Cardiac atrium fibroblast (primary cell): Measurements from ENCODE around the gene PDAP1. TPM values are rescaled to one million over a fixed set of nuclear protein-coding genes. Genes with fewer than 3 reads are reported as not detected.

Experiments used
- total RNA-seq: library from RNA; depleted of rRNA; stranded (reverse); fragments of >200 nt; gene quantifications from 2 replicates; pipeline ENCODE4 v1.2.3, GENCODE V29; 2015

PDAP1 gene
- 73.5 and 93.5 TPM in 2 replicates for total RNA-seq

GRCh38 chr7:99408379-99409191 lies at the start of gene PDAP1, which contains the start of gene BUD31:
Gene PDAP1, minus strand, starts transcription at chr7:99408597. Its CDS starts 49 bp downstream, at chr7:99408548.
Gene BUD31, plus strand, starts transcription at chr7:99408969. Its CDS starts 2,124 bp downstream, at chr7:99411093.

GRCh38 chr7:99438573-99439480 lies 30.4 kb upstream of the PDAP1 start, which contains the start of the genes CPSF4 and PTCD1:
Gene CPSF4, plus strand, starts transcription at chr7:99438943. Its CDS starts 140 bp downstream, at chr7:99439083.
Gene PTCD1, minus strand, starts transcription at chr7:99438798. Its CDS starts 3,556 bp downstream, at chr7:99435242.

GRCh38 chr7:99374111-99375064 lies 34.0 kb downstream of the PDAP1 start, which contains the start of gene ARPC1B:
Gene ARPC1B, plus strand, starts transcription at chr7:99374730. Its CDS starts 10,985 bp downstream, at chr7:99385715.

Other genes with a start within 250 kb of the PDAP1 start
- not detected in 2 replicates for gene KPNA7, start 200.5 kb downstream of the PDAP1 start, total RNA-seq
- not detected in 2 replicates for gene MYH16, start 135.8 kb downstream of the PDAP1 start, total RNA-seq
- gene ARPC1A, start 82.7 kb downstream of the PDAP1 start, total RNA-seq: 174 and 198 TPM in 2 replicates
- 262 and 273 TPM in 2 replicates for gene ARPC1B, start 33.9 kb downstream of the PDAP1 start, total RNA-seq
- 95.1 and 129 TPM in 2 replicates for gene BUD31, start 372 bp upstream of the PDAP1 start, total RNA-seq
- 3.8 and 8.6 TPM in 2 replicates for gene PTCD1, start 30.2 kb upstream of the PDAP1 start, total RNA-seq
- gene CPSF4, start 30.3 kb upstream of the PDAP1 start, total RNA-seq: 19.1 and 26.0 TPM in 2 replicates
- 3,196 and 5,196 TPM in 2 replicates for gene ATP5MF, start 57.6 kb upstream of the PDAP1 start, total RNA-seq
- 1.9 and 4.0 TPM in 2 replicates for gene ZNF789, start 64.3 kb upstream of the PDAP1 start, total RNA-seq
- 17.3 and 22.9 TPM in 2 replicates for gene ZNF394, start 91.7 kb upstream of the PDAP1 start, total RNA-seq
- 7.5 and 9.2 TPM in 2 replicates for gene ZKSCAN5, start 96.1 kb upstream of the PDAP1 start, total RNA-seq
- 5.2 and 7.1 TPM in 2 replicates for gene FAM200A, start 143.5 kb upstream of the PDAP1 start, total RNA-seq
- gene ZNF655, start 150.0 kb upstream of the PDAP1 start, total RNA-seq: 34.7 and 38.7 TPM in 2 replicates
- 1.1 TPM in 1 of 2 replicates, not detected in the other for gene TMEM225B, start 189.7 kb upstream of the PDAP1 start, total RNA-seq
- 6.3 and 6.9 TPM in 2 replicates for gene ZSCAN25, start 208.3 kb upstream of the PDAP1 start, total RNA-seq